Smooth muscle cell (in vitro differentiated cells): Measurements from ENCODE around the gene ZNF281. TPM values are rescaled to one million over a fixed set of nuclear protein-coding genes. Genes with fewer than 3 reads are reported as not detected.

Experiments used
- DNase-seq: peaks from one replicate; lab custom pipeline; 2025; ENCODE audit not compliant: unreplicated experiment; lab: John Stamatoyannopoulos, UW
- H2AFZ ChIP-seq: fragments of 200-600 bp; sonication (generic); 2 replicates; pipeline ENCODE4 v1.6.0; 2016; ENCODE audit warnings: antibody characterized with exemption, low read depth, mild to moderate bottlenecking
- H3F3A ChIP-seq: fragments of 200-600 bp; sonication (generic); 2 replicates; pipeline ENCODE4 v1.6.0; 2017; ENCODE audit warnings: antibody characterized with exemption, low read depth
- H3K27ac ChIP-seq: fragments of 200-600 bp; sonication (generic); 2 replicates; pipeline ENCODE4 v1.5.1; 2016; ENCODE audit warnings: low read depth, mild to moderate bottlenecking
- H3K27me3 ChIP-seq: fragments of 200-600 bp; sonication (generic); 2 replicates; pipeline ENCODE4 v1.6.1; 2016; ENCODE audit warnings: low read depth, mild to moderate bottlenecking
- H3K36me3 ChIP-seq: fragments of 200-600 bp; sonication (generic); 2 replicates; pipeline ENCODE4 v1.5.1; 2016; ENCODE audit warnings: low read depth
- H3K4me1 ChIP-seq: fragments of 200-600 bp; sonication (generic); 2 replicates; pipeline ENCODE4 v1.5.1; 2016; ENCODE audit warnings: low read depth
- H3K4me2 ChIP-seq: fragments of 200-600 bp; sonication (generic); 2 replicates; pipeline ENCODE4 v1.6.0; 2016; ENCODE audit warnings: mild to moderate bottlenecking
- H3K4me3 ChIP-seq: fragments of 200-600 bp; sonication (generic); 2 replicates; pipeline ENCODE4 v1.5.1; 2016; ENCODE audit warnings: mild to moderate bottlenecking
- H3K79me2 ChIP-seq: fragments of 200-600 bp; sonication (generic); 2 replicates; pipeline ENCODE4 v1.6.0; 2016; ENCODE audit warnings: low read depth, mild to moderate bottlenecking
- H3K9ac ChIP-seq: fragments of 200-600 bp; sonication (generic); 2 replicates; pipeline ENCODE4 v1.6.0; 2016; ENCODE audit warnings: low read depth
- H3K9me3 ChIP-seq: fragments of 200-600 bp; sonication (generic); replicated peaks from 2 replicates; pipeline ENCODE4 v1.5.1; 2016; ENCODE audit warnings: low read depth
- H4K20me1 ChIP-seq: fragments of 200-600 bp; sonication (generic); 2 replicates; pipeline ENCODE4 v1.6.0; 2016; ENCODE audit warnings: low read depth
- WGBS: methylation state at CpG from one replicate; pipeline ENCODE4 v1.1.7; 2016; ENCODE audit warnings: low lambda C conversion rate; 5-methylcytosine and 5-hydroxymethylcytosine counted together
- polyA plus RNA-seq: library from polyadenylated mRNA; unstranded; fragments of >200 nt; fragmentation: Nextera tagmentation; extraction: Ambion mirVana; gene quantifications from 2 replicates; pipeline ENCODE4 v1.2.1, GENCODE V29; 2016
- total RNA-seq: library from RNA; depleted of rRNA; stranded (reverse); fragments of >200 nt; gene quantifications from 2 replicates; pipeline ENCODE4 v1.2.3, GENCODE V29; 2014
- TF ChIP-seq, protein P1 (sequence below): fragments of 200-600 bp; sonication (generic); IDR thresholded peaks from 2 replicates; pipeline ENCODE4 v1.5.1; 2017; ENCODE audit warnings: borderline replicate concordance, mild to moderate bottlenecking, antibody characterized with exemption; ENCODE audit not compliant: insufficient read depth, poor library complexity, severe bottlenecking

Gene ZNF281
- total and polyA plus RNA-seq, 2 experiments from 2014 or later: 34.4 to 59.4 TPM

DNA sequence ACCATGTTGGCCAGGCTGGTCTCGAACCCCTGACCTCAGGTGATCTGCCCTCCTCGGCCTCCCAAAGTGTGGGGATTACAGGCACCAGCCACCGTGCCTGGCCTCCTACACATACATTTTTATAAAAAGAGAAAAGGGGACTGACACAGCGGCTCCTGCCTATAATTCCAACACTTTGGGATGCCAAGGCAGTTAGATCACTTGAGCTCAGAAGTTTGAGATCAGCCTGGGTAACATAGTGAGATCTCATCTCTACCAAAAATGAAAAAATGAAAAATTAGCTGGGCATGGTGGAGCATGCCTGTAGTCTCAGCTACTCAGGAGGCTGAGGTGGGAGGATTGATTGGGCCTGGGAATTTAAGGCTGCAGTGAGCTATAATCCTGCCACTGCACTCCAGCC lies 23.4 kb downstream of the ZNF281 start:
- H3K27ac ChIP-seq: no peak overlapping the region
- H3K4me2 ChIP-seq: no peak overlapping the region
- no peaks in the 10 kb centered on the region for H3K27me3 ChIP-seq
- H3F3A ChIP-seq: no peaks in the 10 kb centered on the region
- H3K9ac ChIP-seq: no peak overlapping the region
- H3K79me2 ChIP-seq: no peaks in the 10 kb centered on the region
- H2AFZ ChIP-seq: no peak overlapping the region
- 67% methylated on average over 4 of the region's 4 CpGs for WGBS
- no peaks in the 10 kb centered on the region for H3K4me1 ChIP-seq
- no peak overlapping the region for H3K4me3 ChIP-seq
- no peaks in the 10 kb centered on the region for H3K9me3 ChIP-seq
- no peaks in the 10 kb centered on the region for H4K20me1 ChIP-seq
- TF ChIP-seq, protein P1, sequence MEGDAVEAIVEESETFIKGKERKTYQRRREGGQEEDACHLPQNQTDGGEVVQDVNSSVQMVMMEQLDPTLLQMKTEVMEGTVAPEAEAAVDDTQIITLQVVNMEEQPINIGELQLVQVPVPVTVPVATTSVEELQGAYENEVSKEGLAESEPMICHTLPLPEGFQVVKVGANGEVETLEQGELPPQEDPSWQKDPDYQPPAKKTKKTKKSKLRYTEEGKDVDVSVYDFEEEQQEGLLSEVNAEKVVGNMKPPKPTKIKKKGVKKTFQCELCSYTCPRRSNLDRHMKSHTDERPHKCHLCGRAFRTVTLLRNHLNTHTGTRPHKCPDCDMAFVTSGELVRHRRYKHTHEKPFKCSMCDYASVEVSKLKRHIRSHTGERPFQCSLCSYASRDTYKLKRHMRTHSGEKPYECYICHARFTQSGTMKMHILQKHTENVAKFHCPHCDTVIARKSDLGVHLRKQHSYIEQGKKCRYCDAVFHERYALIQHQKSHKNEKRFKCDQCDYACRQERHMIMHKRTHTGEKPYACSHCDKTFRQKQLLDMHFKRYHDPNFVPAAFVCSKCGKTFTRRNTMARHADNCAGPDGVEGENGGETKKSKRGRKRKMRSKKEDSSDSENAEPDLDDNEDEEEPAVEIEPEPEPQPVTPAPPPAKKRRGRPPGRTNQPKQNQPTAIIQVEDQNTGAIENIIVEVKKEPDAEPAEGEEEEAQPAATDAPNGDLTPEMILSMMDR: no peak
- DNase-seq: no peak
- no peaks in the 10 kb centered on the region for H3K36me3 ChIP-seq

DNA sequence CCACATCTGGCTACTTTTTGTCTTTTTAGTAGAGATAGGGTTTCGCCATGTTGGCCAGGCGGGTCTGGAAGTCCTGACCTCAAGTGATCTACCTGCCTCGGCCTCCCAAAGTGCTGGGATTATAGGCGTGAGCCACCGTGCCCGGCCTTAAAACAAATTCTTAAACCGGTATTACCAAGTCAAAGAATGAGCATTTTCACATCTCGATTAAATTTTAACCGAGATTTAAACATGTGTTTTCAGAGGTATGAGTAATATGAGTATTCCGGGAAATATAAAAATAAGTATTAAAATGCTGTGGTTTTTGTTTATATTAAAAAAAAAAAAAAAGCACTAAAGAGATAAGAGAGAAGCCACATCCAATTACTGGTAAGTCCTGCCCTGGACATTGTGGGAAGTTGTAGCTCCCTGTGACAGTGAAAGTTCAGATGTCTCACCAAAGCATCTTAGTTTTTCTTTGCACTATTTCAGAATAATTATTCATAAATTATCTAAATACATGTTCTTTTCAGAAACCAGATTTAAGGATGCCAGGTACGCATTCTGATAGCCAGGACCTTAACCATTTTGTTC lies 24.9 kb downstream of the ZNF281 start:
- Histone ChIP-seq H3K27me3 (no peaks in the 10 kb centered on the region), H3K9ac (no peak overlapping the region), H2AFZ (no peak overlapping the region), H3K9me3 (no peaks in the 10 kb centered on the region), H4K20me1 (no peaks in the 10 kb centered on the region), H3K4me3 (no peak overlapping the region), H3K79me2 (no peaks in the 10 kb centered on the region), H3K36me3 (no peaks in the 10 kb centered on the region), H3K4me1 (peaks cover 2% of the 10 kb centered on the region), H3K4me2 (no peak overlapping the region), H3F3A (no peaks in the 10 kb centered on the region), H3K27ac (no peak overlapping the region)
- TF ChIP-seq, protein P1: no peak
- DNase-seq: no peak
- WGBS: 89% methylated on average over 11 of the region's 11 CpGs

DNA sequence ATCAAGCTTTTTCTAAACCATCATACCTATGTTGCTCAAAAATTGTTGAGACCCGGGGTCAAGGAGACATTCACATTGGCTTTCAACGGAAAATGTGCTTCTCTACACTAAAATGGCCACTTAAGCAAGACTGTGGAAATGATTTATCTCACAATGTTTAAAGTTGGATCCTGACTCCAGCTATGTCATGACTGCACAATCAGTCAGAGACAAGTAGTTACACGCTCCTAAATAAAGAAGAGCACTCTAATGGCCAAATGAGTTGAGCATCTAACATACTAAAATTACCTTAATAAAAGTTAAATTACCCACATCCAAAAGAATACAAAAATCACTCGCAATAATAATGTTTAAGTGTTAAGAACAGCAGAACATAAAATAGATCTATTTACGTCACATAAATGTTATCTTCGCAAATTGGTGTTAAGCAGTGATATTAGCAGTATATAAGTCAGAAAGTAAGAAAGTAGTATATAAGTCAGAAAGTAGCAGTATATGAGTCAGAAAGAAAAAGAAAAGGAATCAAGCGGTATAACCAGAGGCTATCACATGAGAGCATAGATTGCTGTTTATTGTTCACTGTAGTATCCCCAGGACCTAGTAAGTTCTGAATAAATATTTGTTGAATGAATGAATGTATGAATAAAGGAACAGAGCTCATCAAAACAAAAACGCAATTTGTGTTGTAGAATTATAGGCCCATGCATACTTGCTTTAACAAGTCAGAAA lies 28.4 kb downstream of the ZNF281 start:
- DNase-seq: no peak
- H3K27ac ChIP-seq: peak overlapping the region; percentile 79

More for the DNA sequence above, 28.4 kb downstream of the ZNF281 start:
- H3K9ac ChIP-seq: no peak overlapping the region
- peaks cover 5% of the 10 kb centered on the region for H3K4me1 ChIP-seq
- no peak overlapping the region for H3K4me3 ChIP-seq
- no peaks in the 10 kb centered on the region for H3K36me3 ChIP-seq
- H3K9me3 ChIP-seq: no peaks in the 10 kb centered on the region
- H3K27me3 ChIP-seq: no peaks in the 10 kb centered on the region
- H4K20me1 ChIP-seq: no peaks in the 10 kb centered on the region
- H3F3A ChIP-seq: peaks cover 4% of the 10 kb centered on the region
- TF ChIP-seq, protein P1: no peak
- 71% methylated on average over 8 of the region's 8 CpGs for WGBS
- H3K4me2 ChIP-seq: peak overlapping the region; percentile 32
- H2AFZ ChIP-seq: no peak overlapping the region
- H3K79me2 ChIP-seq: no peaks in the 10 kb centered on the region
